Mononuclear cell (primary cell): ENCODE data around the gene LMX1B. TPM values are rescaled to one million over a fixed set of nuclear protein-coding genes. Genes with fewer than 3 reads are reported as not detected.

Experiments
- H3K27me3 ChIP-seq: 2 replicates; pipeline ENCODE4 v1.6.0; 2011; ENCODE audit warnings: low read length, control low read depth; ENCODE audit not compliant: insufficient read depth
- H3K4me1 ChIP-seq: 2 replicates; pipeline ENCODE4 v1.5.1; 2011; ENCODE audit warnings: mild to moderate bottlenecking, low read length, control low read depth; ENCODE audit not compliant: insufficient read depth
- H3K4me3 ChIP-seq: 2 replicates; pipeline ENCODE4 v1.5.1; 2011; ENCODE audit warnings: mild to moderate bottlenecking, low read length, moderate library complexity
- H3K9me3 ChIP-seq: 2 replicates; pipeline ENCODE4 v1.5.1; 2011; ENCODE audit warnings: low read depth, mild to moderate bottlenecking, control low read depth, low read length
- total RNA-seq: library from RNA; depleted of rRNA; stranded (reverse); fragments of >200 nt; gene quantifications from one replicate; pipeline ENCODE4 v1.2.3, GENCODE V29; 2012

Gene LMX1B
- total RNA-seq, 1 donor: not detected

DNA sequence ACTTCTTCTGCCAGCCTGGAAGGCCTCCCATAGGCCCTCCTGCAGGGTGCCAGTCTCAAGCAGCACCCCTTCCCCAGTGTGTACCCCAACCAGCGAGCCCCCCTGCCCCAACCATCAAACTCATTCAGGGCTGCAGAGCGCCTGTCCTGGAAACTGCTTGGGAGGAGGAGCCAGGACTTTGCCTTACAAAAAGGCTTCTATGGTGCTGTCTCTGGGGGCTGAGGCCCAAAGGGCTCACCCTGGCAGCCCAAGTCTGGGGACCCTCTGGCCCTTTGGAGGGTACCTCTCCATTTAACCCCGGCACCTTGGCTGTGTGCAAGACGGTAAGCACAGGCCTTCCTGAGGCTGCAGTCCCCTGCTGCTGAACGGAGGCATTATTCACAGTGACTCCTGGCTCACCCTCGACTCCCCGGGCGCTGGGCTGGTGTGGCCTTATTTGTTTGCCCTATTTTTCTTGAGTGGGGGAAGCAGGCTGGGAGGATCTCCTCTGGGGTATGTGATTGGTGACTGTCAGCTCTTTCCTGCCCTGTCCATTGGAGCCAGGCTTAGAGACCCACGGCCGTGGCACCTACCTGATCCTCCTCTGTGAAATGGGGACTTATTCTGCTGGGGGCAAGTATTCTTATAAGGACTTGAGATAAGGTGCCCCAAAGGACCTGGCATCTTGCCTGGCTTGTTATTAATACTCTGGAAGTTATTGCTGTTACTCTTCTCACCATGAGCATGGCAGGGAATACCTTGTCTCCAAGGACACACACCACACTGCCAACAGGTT, 5.8 kb downstream of the LMX1B start:
- Histone ChIP-seq H3K27me3 (peaks cover 96% of the 10 kb centered on the region), H3K4me3 (no peak overlapping the region), H3K9me3 (no peaks in the 10 kb centered on the region), H3K4me1 (peaks cover 9% of the 10 kb centered on the region)

- Histone ChIP-seq H3K27me3 (peaks cover 98% of the 10 kb centered on the region), H3K9me3 (no peaks in the 10 kb centered on the region), H3K4me1 (peaks cover 7% of the 10 kb centered on the region), H3K4me3 (no peak overlapping the region)
Observed at GRCh38 chr9:126620478-126620877, 6.8 kb downstream of the LMX1B start.

DNA sequence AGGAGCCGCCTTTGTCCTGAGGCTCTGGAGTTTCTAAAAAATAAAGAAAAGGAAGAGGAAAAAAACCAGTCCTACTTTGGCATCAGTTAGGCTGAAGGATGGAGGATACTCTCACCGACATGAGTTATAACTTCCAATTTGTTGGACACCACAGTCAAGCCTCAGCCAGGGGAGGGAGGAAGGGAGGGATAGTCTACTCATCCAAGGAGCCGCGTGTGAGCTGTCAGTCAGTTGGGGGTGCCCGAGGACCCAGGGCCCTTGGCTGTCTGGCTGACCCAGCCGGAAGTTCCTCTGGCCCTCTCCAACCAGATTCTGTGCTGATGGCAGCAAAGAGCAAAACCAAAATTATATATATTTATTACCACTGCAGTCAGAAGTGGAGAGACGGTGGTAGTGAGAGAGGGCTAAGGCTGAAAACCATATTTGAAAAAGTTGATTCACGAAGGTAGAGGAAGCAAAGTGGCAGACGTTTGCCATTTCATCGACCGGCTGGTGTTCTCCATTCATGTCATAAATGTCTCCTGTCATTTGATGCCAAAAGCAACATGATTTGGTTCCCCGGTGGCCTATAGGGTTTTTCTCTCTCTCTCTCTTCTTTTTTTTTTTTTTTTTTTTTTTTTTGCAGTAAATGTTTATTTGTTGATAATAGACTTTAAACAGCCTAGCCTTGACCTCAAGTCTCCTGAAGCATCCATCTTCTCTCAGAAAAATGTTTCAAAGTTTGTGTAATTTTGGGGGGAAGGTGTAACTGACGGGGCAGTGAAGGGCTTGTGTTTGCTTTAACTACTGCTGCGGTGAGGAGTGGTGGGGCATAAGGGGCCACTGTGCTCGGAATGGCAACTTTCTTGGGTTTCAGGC, 7.6 kb downstream of the LMX1B start:
- peaks cover 98% of the 10 kb centered on the region for H3K27me3 ChIP-seq
- H3K4me3 ChIP-seq: no peak overlapping the region
- no peaks in the 10 kb centered on the region for H3K9me3 ChIP-seq
- peaks cover 15% of the 10 kb centered on the region for H3K4me1 ChIP-seq

DNA sequence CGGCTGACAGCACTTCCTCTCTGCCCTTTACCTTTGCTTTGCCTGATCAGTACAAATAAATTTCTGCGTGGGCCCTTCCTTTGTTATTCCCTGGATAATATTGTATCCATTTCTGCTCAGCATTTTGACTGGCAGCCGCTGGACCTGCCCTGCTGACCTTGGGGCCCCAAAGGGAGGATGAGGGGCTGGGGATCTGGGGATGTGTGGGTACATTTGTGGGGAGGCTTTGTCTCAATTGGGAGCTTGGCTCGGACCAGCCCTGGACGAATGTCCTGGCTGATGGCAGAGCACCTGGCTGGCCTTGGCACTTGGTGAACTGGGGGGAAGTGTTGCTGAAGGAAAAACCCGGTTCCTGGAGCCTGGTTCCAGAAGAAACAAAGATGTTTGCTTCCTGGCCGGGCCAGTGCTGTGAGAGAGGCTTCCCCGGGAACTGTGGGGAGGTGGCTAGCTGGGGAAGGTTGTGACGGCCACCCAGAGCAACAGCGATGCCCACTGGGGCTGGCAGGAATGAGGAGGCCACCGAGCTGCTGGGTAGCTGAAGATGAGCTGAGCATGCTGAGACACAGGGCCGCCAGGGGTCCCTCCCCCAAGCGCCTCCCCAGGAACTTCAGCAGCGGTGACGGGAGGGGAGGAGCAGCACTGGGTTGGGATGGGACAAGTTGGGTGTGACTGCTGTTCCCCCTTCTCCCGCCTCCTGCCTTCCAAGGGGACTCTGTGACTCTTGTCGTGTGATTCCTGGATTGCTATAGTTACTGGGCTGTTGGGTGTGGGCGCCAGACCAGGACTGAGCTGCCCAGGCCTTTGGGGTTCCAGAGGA, 8.4 kb downstream of the LMX1B start:
- H3K9me3 ChIP-seq: no peaks in the 10 kb centered on the region
- peaks cover 98% of the 10 kb centered on the region for H3K27me3 ChIP-seq
- H3K4me3 ChIP-seq: no peak overlapping the region
- H3K4me1 ChIP-seq: peaks cover 17% of the 10 kb centered on the region

- peaks cover 100% of the 10 kb centered on the region for H3K27me3 ChIP-seq
Observed at GRCh38 chr9:126623314-126623666, 9.6 kb downstream of the LMX1B start.

DNA sequence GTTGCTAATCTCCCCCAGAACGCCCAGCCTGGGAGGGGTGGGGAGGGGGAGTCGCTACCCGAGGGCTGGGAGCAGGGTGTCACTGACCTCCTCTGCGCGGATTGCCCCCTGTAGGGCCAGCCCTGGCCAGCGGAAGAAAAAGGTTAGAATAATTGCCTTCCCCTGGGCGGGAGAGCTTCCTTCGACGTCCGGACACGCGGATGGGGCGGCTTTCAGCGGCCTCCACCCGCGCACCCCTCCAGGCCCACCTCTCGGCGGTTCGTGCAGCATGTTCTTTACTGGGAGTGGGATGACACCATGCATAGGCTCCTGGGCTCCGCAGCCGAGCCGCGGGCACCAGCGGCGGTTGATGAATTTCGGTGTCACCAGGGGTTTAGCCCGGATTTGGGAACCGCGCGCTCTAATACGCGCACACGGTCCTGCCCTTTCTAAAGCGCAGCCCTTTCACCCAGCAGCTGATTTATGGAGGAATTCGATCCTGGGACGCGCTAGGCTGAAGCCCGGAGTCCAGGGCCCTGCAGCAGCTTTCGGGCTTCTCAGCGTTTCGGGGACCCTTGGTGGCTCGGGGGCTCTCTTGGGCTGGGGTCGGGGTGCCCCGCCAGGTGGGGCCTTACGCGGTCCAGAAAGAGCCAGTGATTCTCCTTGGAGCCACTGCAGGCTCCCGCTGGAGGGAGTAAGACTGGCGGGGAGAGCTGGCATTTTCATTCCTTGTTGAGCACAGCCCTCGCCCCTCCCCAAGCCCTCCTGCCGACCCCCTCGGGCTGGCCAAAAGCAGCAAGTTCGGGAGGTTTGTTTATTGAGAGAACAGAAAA, 10.1 kb downstream of the LMX1B start:
- peaks cover 17% of the 10 kb centered on the region for H3K4me1 ChIP-seq
- H3K27me3 ChIP-seq: peaks cover 100% of the 10 kb centered on the region
- no peaks in the 10 kb centered on the region for H3K9me3 ChIP-seq
- no peak overlapping the region for H3K4me3 ChIP-seq

More at GRCh38 chr9:126623314-126623666, 9.6 kb downstream of the LMX1B start:
- Histone ChIP-seq H3K9me3 (no peaks in the 10 kb centered on the region), H3K4me1 (peaks cover 17% of the 10 kb centered on the region), H3K4me3 (no peak overlapping the region)

DNA sequence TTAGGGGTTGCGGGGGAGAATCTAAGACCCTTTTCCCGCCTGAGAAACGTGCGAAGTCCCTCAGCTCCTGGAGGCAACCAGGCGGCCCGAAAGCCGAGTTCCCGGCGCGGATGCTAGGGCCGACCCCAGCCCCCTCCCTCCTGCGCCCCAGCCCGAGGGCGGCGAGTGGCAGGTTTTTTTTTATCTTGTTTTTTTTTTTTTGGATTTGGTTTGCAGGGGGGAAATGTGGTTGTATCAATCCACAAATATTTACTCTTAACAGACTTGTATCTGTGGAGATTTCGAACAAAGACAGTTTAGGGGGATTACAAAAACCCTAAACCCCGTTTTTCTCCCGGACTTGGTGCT, 10.7 kb downstream of the LMX1B start:
- no peaks in the 10 kb centered on the region for H3K9me3 ChIP-seq
- peaks cover 17% of the 10 kb centered on the region for H3K4me1 ChIP-seq
- H3K27me3 ChIP-seq: peaks cover 100% of the 10 kb centered on the region
- H3K4me3 ChIP-seq: no peak overlapping the region

DNA sequence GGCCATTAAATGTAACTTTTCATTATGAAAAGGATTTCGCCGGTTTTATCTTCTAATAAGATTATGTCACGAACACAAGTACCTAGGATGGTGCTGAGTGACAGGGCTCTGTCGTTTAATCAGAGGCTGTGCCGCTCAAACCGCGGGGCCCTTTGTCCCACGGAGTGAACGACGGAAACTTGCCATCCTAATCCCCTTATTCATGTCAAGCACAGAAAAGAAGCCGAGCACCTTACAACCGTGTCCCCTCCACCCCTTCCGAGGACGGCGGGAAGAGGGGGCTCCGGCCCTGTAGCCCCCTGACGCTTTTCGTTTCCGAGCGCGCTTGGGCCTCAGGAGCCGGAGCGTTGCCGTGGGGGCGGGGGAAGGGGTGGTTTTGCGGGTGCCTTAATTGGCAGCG, 11.2 kb downstream of the LMX1B start:
- Histone ChIP-seq H3K9me3 (no peaks in the 10 kb centered on the region), H3K4me1 (peaks cover 17% of the 10 kb centered on the region), H3K4me3 (no peak overlapping the region), H3K27me3 (peaks cover 98% of the 10 kb centered on the region)

- H3K27me3 ChIP-seq: peaks cover 98% of the 10 kb centered on the region
- H3K9me3 ChIP-seq: no peaks in the 10 kb centered on the region
- H3K4me3 ChIP-seq: no peak overlapping the region
- H3K4me1 ChIP-seq: peaks cover 17% of the 10 kb centered on the region
Observed at GRCh38 chr9:126625329-126626126, 11.8 kb downstream of the LMX1B start.

DNA sequence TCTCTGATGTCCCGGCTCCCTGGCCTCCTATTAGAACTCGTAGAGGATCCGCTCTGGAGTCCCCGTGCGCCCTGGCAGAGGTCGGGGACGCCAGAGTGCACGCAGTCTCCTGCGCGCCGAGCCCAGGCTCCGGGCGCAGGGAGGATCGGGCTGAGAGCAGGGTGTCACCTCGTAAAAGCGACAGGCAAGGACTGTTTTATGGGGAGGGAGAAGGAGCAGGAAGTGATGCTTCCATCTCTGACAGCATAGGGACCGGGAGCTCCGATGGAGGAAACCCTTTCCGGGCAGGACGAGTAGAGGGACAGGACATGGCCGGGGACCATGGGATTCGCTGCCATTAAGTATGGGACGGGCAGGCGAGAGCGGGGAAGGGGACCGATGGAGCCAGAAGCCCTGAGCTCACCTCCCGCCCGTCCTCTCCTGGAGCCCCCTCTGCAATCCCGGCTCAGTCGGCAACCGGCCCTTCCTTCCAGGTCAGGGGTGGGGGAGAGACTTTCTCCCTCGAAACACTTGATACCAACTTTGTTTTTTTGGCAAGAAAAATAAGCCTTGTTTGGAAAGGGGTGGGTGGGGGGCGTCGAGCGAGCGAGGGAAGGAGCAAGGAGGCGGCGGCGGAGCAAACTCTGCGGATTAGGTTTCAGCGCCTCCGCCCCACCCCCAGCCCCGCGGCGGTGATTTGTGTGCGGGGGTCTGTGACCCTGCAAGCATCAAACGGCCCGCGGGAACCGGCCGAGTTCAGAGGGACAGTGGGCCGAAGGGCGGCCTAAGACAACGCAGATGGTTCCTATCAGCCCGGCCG, 12.6 kb downstream of the LMX1B start:
- Histone ChIP-seq H3K27me3 (peaks cover 96% of the 10 kb centered on the region), H3K9me3 (no peaks in the 10 kb centered on the region), H3K4me3 (no peak overlapping the region), H3K4me1 (peaks cover 17% of the 10 kb centered on the region)

DNA sequence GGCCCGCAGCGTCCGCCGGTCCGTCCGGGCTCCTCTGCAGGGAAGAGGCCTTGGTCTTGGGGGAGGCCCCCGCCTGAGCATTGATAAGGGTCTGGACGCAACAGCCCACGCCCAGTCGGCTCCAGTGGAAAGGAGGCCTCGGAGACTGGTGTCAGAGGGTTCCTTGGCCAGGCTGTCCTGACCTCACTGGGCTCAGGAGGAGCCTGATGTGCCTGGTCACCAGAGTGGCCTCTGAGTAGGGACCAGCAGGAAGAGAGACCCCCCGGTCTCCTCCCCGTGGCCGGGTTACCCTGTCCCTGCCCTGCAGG, 13.2 kb downstream of the LMX1B start:
- Histone ChIP-seq H3K27me3 (peaks cover 90% of the 10 kb centered on the region), H3K9me3 (no peaks in the 10 kb centered on the region), H3K4me3 (no peak overlapping the region), H3K4me1 (peaks cover 17% of the 10 kb centered on the region)

- H3K9me3 ChIP-seq: no peaks in the 10 kb centered on the region
- no peak overlapping the region for H3K4me3 ChIP-seq
- H3K4me1 ChIP-seq: peaks cover 17% of the 10 kb centered on the region
- peaks cover 77% of the 10 kb centered on the region for H3K27me3 ChIP-seq
Observed at GRCh38 chr9:126628146-126628545, 14.4 kb downstream of the LMX1B start.

DNA sequence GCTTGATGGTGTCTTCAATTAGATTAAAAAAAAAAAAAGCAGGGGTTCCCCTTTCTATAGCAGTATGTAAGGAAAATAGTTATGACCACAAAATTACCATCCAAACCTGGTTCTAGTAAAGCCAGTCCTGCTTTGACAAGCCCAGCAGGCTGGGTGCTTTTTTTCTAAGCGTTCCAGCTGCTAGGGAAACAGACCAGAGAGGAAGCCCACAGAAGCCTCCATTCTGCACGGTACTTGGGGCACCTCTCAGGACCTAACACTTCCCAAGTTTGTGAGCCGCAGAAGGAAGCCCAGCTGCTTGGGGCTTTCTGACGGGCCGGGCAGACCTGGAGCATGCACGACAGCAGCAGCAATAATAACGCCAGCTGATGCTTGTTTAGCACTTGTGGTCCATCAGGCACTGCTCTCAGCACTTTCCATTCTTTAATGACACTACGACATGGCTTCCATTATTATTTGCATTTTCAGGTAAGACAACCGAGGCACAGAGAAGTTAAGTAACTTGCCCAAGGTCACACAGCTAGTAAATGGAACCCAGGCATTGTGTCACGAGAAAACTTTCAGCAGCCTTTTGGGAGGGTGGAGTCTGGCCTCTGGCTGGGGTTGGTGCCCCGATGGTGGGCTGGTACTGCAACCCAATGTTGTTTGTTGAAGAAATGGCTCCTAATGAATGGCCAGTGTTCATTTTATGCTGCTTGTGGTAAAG, 15.4 kb downstream of the LMX1B start:
- Histone ChIP-seq H3K27me3 (peaks cover 70% of the 10 kb centered on the region), H3K4me3 (no peak overlapping the region), H3K4me1 (peaks cover 17% of the 10 kb centered on the region), H3K9me3 (no peaks in the 10 kb centered on the region)
